ENCODE results near the gene TEAD1. TPM values are rescaled to one million over a fixed set of nuclear protein-coding genes. Genes with fewer than 3 reads are reported as not detected.

Gene TEAD1
- polyA plus RNA-seq, 2 of the 4 experiments (the other 2 are of a cell fraction) = 111 to 112 TPM

GRCh38 chr11:12901272-12901671 is 227.1 kb downstream of the TEAD1 start (continued):
- no peak for TF ChIP-seq ATOH8 (CRISPR knock-in tag; IDR thresholded peaks at IDR 0.05; ENCODE audit: low read depth)
- TF ChIP-seq RAD21 (conservative IDR thresholded peaks at IDR 0.05 in 1 of 2, IDR thresholded peaks at IDR 0.05 in 1 of 2) = no peak
- TF ChIP-seq KDM1A (IDR thresholded peaks at IDR 0.05; ENCODE audit: low read depth) = no peak
- TF ChIP-seq JUNB (IDR thresholded peaks at IDR 0.05) = no peak

GRCh38 chr11:12901874-12902481 is 227.8 kb downstream of the TEAD1 start:
- ChIA-PET POLR2A (no interaction called here), CTCF (interaction anchor here (1.4 to 4.7 kb wide), 6 partner anchors 8 to 613 kb away, joined by 5 to 26 read pairs (median 8); no protein-coding TSS in a partner anchor)
- H3K27ac ChIP-seq = no peak overlapping the region
- 88% methylated on average over 7 of the region's 7 CpGs for WGBS (ENCODE audit: missing lambda C conversion rate)
- no peaks in the 10 kb centered on the region for H3K9me3 ChIP-seq
- peaks cover 20% of the 10 kb centered on the region; the same call in 2 of the 3 replicates for H3K4me1 ChIP-seq
- no peak for FAIRE-seq
- no peak overlapping the region for H3K4me3 ChIP-seq
- H3K4me2 ChIP-seq = no peak overlapping the region
- DNase-seq (ENCODE audit: low read depth in 1 of 2, low spot score in 1 of 2) = no peak
- no peak for TF ChIP-seq ZFP36 (IDR thresholded peaks at IDR 0.05; ENCODE audit: borderline replicate concordance, partially characterized antibody)
- no peak for ATAC-seq

- no peak overlapping the region for H3K4me3 ChIP-seq
- WGBS (ENCODE audit: missing lambda C conversion rate) = 82% methylated on average over 6 of the region's 6 CpGs
- no peak overlapping the region for H3K27ac ChIP-seq
- ATAC-seq = no peak
- TF ChIP-seq HOXA7 (CRISPR knock-in tag; IDR thresholded peaks at IDR 0.05) (no peak), CTCF (IDR thresholded peaks at IDR 0.05) (no peak), NFE2L2 (conservative IDR thresholded peaks at IDR 0.05; ENCODE audit: low read length) (no peak), RARB (CRISPR knock-in tag; IDR thresholded peaks at IDR 0.05) (no peak), HEYL (CRISPR knock-in tag; IDR thresholded peaks at IDR 0.05) (no peak), ESRRA (IDR thresholded peaks at IDR 0.05; ENCODE audit: borderline replicate concordance, low read length) (no peak), KDM1A (IDR thresholded peaks at IDR 0.05; ENCODE audit: low read depth) (no peak)
- H3K9me3 ChIP-seq = no peaks in the 10 kb centered on the region
- CTCF ChIA-PET = interaction anchor here (1.4 to 4.7 kb wide), 5 partner anchors 9 to 614 kb away, joined by 5 to 18 read pairs (median 7); no protein-coding TSS in a partner anchor
- POLR2A ChIA-PET = no interaction called here
- FAIRE-seq = no peak
- DNase-seq (ENCODE audit: low read depth in 1 of 2, low spot score in 1 of 2) = no peak
- peaks cover 20% of the 10 kb centered on the region; the same call in 2 of the 3 replicates for H3K4me1 ChIP-seq
- no peak overlapping the region for H3K4me2 ChIP-seq
These were observed 228.7 kb downstream of the TEAD1 start for GRCh38 chr11:12902791-12903486.

- TF ChIP-seq CHD2 (IDR thresholded peaks at IDR 0.05; ENCODE audit: low read length, partially characterized antibody) (no peak), KDM1A (IDR thresholded peaks at IDR 0.05; ENCODE audit: low read depth) (no peak), SREBF2 (IDR thresholded peaks at IDR 0.05) (no peak), JUN (IDR thresholded peaks at IDR 0.05) (no peak), REST (IDR thresholded peaks at IDR 0.05) (no peak), HES2 (IDR thresholded peaks at IDR 0.05) (no peak), CBX8 (IDR thresholded peaks at IDR 0.05) (no peak), ELK1 (IDR thresholded peaks at IDR 0.05; ENCODE audit: low read depth, low read length) (no peak), RARB (CRISPR knock-in tag; IDR thresholded peaks at IDR 0.05) (no peak), SMC3 (IDR thresholded peaks at IDR 0.05) (no peak), PHF8 (IDR thresholded peaks at IDR 0.05; ENCODE audit: borderline replicate concordance, low read depth) (no peak), EHF (CRISPR knock-in tag; IDR thresholded peaks at IDR 0.05) (no peak)
- no peak for FAIRE-seq
- no peak for DNase-seq (ENCODE audit: low read depth in 1 of 2, low spot score in 1 of 2)
- H3K4me1 ChIP-seq = peaks cover 11% of the 10 kb centered on the region; the same call in 2 of the 3 replicates
- ATAC-seq = no peak
- H3K9me3 ChIP-seq = no peaks in the 10 kb centered on the region
- no peak overlapping the region for H3K4me2 ChIP-seq
- ChIA-PET CTCF (interaction anchor here (1.3 to 1.7 kb wide), 2 partner anchors 12 to 574 kb away, joined by 4 to 6 read pairs; no protein-coding TSS in a partner anchor), POLR2A (no interaction called here)
- H3K4me3 ChIP-seq = no peak overlapping the region
- H3K27ac ChIP-seq = no peak overlapping the region
- WGBS (ENCODE audit: missing lambda C conversion rate) = 89% methylated on average over 4 of the region's 4 CpGs
These were observed 231.2 kb downstream of the TEAD1 start for GRCh38 chr11:12905435-12905834.

Measured in A549 (cell line).